GM18867 (cell line): ENCODE measurements around the gene NEO1.

Source experiments
- ATAC-seq: cut with Tn5 transposase; IDR thresholded peaks from one replicate; pipeline ENCODE4 v1.9.1; 2021; ENCODE audit warnings: mild to moderate bottlenecking, moderate library complexity; ENCODE audit not compliant: unreplicated experiment

NEO1 gene

GRCh38 chr15:73344056-73344455 lies 291.8 kb downstream of the NEO1 start:
- ATAC-seq: no peak

- ATAC-seq: no peak
These were observed 293.4 kb downstream of the NEO1 start for GRCh38 chr15:73345658-73346057.

- no peak for ATAC-seq
These were observed 294.6 kb downstream of the NEO1 start for GRCh38 chr15:73346735-73347312.

- ATAC-seq: no peak
These were observed 296.9 kb downstream of the NEO1 start for GRCh38 chr15:73349191-73349590.

DNA sequence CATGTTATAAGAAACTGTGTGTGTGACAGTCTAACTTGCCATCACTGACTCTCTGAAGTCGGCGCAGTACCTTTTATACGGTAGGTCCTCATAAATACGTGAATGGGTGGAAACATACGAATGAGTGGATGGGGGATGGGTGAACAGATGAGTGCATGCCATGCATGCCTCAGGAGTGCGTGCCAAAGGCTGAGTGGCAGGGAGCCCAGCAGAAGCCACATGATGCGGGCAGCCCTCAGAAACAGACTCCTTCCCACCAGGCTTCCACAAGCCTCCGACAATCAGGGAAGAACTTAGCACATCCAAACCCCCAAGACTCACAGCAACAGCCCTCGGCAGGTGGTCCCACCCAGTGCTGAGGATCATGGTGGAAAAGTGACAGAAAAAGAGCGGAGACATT lies 299.8 kb downstream of the NEO1 start:
- ATAC-seq: no peak

DNA sequence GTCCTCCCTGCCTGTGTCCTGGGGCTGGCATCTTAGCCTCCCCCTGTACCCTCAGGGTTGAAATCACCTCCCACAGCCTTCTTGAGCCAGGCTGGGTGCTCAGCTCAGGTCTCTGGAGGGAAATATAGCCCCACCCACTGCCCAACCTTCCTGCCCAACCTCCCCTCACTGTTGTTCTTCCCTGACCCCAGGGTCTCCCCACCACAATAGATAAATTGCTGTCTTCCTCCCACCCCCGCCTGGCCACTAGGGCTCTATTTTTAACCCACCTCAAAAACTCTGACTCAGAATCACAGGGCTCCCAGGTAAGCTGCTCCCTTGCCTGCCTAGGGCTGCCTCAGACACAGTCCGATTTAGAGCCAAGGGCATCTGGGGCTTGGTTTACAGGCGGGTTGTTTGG lies 301.5 kb downstream of the NEO1 start:
- ATAC-seq: no peak

DNA sequence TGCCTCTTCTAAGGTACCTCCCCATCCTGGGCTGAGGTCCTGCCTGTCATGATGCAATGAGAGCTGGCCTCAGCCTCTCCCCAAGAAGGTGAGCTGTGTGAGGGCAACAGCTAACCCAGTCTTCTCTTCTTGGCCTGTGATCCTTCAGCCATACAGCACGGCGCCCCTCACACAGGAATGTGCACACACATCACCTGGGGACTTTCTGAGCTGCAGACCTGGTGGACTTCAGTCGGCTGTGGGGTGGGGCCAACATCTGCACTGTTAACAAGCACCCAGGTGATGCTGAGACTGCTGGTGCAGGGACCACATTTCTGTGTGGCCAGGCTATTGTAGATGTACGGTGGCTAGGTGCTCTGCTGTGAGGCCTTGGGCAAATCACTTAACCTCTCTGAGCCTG lies 302.0 kb downstream of the NEO1 start:
- no peak for ATAC-seq
